ENCODE measurements around the gene HIVEP3. TPM values are rescaled to one million over a fixed set of nuclear protein-coding genes. Genes with fewer than 3 reads are reported as not detected.

The HIVEP3 gene
- total RNA-seq, 8 experiments from 2014 or later, result 3.1 to 8.0 (median 4.6) TPM

DNA sequence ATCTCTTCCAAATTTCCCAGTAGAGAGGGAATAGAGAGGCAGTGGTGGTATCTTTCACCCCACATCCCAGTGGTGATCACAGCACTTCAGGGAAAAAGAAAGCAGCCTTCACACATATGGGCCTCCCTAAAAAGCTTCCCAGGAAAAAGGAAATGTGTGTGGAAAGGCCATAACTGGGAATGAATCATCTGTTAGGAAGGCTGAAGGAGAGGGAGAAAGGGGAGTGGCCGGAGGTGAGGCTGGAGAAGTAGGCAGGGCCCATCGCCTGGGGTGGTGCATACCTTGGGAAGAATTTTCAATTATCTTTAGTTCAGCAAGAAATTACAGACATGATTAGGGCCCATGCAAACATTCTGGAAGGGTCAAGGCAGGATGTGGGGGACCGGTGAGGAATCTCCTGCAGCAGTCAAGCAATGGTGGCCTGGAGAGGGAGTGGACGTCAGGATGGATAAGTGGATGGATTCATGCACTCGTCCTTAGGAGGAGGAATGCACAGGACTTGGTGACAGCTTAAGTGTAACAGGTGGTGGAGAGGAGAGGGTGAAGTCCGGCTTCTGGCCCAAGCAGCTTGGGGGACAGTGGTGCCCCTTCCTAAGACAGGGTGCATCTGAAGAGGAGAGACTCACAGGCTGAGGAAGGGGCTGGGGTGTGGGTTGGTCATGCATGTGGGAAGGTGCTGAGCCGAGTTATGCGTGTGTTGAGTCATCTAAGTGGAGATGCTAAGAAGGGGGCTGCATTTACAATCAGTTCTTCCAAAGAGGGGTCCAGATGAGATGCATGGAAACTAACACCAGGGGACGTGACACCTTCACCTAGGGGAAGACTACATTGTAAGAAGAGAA lies 17.9 kb downstream of the HIVEP3 start:
- in situ Hi-C loops (cut with MboI; ENCODE audit: low pct_unique_long_range_greater_than_20kb in 2 of 9, low sequenced_read_pairs in 9 of 9, unreplicated experiment in 9 of 9), result no loop called here
- Histone ChIP-seq H3K27ac (no peak overlapping the region), H3K4me3 (no peak overlapping the region), H3K4me1 (replicated peaks in 1 of 2) (peaks cover 0 to 15% of the 10 kb centered on the region in 2 donors)
- ATAC-seq (replicated peaks in 6 of 8), result peak in 2 of 8 experiments; percentile 23 to 30
- WGBS, 10 experiments, result 30 to 100% (median 82%) methylated on average over 2 to 8 of the region's 9 CpGs; no CpG with 5 or more reads in 1 of the 10 experiments

DNA sequence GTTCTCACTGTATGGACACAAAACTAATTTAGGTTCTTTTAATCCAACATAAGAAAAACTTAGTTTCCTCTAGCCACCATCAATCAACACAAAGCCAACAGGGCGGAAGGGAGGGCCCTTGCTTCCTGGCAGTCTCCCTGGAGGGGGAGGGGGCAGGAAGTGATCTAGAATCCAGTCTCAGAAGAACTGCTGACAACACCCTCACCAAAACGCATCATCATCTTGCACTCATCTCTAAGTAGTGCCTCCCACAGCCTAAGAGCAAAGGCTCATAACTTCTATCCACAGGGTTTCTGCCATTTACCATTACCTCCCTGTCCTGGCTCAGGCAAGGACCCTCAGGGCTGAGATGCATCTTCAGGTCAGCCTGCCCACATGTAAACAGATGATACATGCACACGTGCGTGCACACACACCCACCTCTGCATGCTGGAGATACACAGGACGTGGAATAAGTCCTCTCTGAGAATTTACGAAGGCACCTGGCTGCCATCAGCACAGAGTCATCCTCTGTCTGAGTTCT lies 20.5 kb downstream of the HIVEP3 start:
- no peak overlapping the region for H3K4me3 ChIP-seq
- no peak overlapping the region for H3K27ac ChIP-seq
- WGBS, 10 experiments, result 53 to 88% (median 74%) methylated on average over 1 to 6 of the region's 6 CpGs; no CpG with 5 or more reads in 3 of the 10 experiments
- H3K4me1 ChIP-seq (replicated peaks in 1 of 2), result peaks cover 0 to 15% of the 10 kb centered on the region in 2 donors
- in situ Hi-C loops (cut with MboI; ENCODE audit: low pct_unique_long_range_greater_than_20kb in 2 of 9, low sequenced_read_pairs in 9 of 9, unreplicated experiment in 9 of 9), result no loop called here
- ATAC-seq (replicated peaks in 6 of 8), result peak; percentile 35 to 97 (median 88)

DNA sequence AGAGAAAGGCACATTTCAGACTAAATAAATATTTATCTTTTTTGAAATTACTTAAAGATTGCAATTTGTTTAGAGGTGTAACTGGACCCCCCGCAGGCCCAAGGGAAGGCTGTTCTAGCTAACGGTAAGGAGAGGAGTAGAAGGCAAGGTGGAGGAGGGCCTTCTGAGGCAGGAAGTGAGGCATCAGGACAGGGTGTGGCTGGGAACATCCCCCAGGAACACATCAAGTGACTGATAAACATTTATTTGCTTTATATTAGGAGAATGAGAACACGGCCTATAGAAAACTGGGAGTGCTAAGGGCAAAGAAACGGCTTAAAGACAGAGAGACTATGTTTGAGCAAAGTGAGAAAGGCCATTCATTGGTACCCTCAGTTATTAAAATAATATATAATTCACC lies 23.2 kb downstream of the HIVEP3 start:
- WGBS, 10 experiments, result 67 to 100% (median 82%) methylated on average over 1 to 4 of the region's 4 CpGs
- no peak overlapping the region for H3K4me3 ChIP-seq
- H3K4me1 ChIP-seq (replicated peaks in 1 of 2), result peaks cover 10 to 29% of the 10 kb centered on the region in 2 donors
- no peak overlapping the region for H3K27ac ChIP-seq
- ATAC-seq (replicated peaks in 6 of 8), result no peak
- in situ Hi-C loops (cut with MboI; ENCODE audit: low pct_unique_long_range_greater_than_20kb in 2 of 9, low sequenced_read_pairs in 9 of 9, unreplicated experiment in 9 of 9), result no loop called here

DNA sequence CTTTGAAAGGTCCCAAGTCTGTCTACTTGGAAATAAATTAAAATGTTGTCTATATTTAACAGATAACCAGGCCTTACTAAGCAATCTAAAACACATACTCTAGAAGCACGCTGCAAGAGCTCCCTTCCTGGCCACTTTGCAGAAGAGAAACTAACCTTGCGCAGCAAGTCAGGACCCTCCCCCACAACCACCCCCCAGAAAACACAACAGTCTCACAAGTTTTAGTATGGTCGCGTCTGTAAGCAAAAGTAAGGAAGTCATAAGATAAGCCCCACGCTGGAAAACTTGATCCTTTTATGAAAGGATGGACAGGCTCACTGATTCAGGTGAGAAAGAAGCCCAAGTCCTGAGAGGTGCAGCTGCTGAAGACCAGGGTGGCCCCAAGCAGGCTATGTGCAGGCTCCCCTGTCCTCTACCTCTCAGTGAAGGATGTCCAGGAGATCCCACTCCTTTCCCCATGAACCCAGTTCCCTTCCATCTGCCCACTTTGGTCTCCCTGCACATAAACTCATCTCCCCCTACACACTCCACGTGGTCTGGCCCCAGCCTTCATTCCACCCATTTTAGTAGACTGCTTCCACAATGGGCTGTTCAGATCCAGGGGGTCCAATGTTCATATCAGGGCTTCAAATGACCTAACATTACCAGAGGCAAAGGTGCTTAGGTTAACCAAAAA lies 23.8 kb downstream of the HIVEP3 start:
- Histone ChIP-seq H3K27ac (no peak overlapping the region), H3K4me1 (replicated peaks in 1 of 2) (peaks cover 13 to 33% of the 10 kb centered on the region in 2 donors), H3K4me3 (no peak overlapping the region)
- WGBS, 10 experiments, result 20 to 100% (median 93%) methylated on average over 1 to 6 of the region's 6 CpGs; no CpG with 5 or more reads in 1 of the 10 experiments
- in situ Hi-C loops (cut with MboI; ENCODE audit: low pct_unique_long_range_greater_than_20kb in 2 of 9, low sequenced_read_pairs in 9 of 9, unreplicated experiment in 9 of 9), result no loop called here
- ATAC-seq (replicated peaks in 6 of 8), result no peak

DNA sequence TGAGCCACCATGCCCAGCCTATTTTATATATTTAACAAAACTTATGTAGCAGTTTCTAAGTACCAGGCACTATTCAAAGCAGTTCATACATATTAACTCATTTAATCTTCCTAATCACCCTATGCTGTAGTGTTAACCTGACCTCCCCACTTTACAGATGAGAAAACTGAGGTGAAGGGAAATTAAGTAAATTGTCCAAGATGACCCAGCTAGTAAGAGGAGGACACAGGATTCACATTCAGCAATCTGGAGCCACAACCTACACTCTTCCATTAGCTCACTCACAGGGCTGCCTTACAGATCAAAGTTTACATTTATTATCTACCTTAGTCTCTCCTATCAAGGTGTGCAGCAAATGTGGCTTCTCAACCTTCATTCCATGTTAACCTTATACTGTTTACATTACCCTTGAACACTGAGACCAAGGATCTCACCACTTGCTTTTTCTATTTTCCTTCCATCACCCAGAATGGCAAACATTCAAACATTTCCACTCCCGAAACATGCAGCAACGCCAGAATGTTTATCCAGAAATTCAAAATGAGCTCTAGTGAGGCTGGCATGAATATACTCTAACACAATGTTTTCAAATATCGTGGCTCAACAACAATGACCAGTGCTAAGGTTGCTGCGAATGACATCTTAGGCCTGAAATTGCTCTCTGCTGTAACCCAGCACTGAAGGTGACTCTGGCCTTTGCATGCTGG lies 24.5 kb downstream of the HIVEP3 start:
- no peak overlapping the region for H3K27ac ChIP-seq
- WGBS, 10 experiments, result 45 to 100% (median 73%) methylated on average over 2 to 4 of the region's 4 CpGs
- no peak overlapping the region for H3K4me3 ChIP-seq
- H3K4me1 ChIP-seq (replicated peaks in 1 of 2), result peaks cover 13 to 33% of the 10 kb centered on the region in 2 donors
- ATAC-seq (replicated peaks in 6 of 8), result no peak
- in situ Hi-C loops (cut with MboI; ENCODE audit: low pct_unique_long_range_greater_than_20kb in 2 of 9, low sequenced_read_pairs in 9 of 9, unreplicated experiment in 9 of 9), result no loop called here

DNA sequence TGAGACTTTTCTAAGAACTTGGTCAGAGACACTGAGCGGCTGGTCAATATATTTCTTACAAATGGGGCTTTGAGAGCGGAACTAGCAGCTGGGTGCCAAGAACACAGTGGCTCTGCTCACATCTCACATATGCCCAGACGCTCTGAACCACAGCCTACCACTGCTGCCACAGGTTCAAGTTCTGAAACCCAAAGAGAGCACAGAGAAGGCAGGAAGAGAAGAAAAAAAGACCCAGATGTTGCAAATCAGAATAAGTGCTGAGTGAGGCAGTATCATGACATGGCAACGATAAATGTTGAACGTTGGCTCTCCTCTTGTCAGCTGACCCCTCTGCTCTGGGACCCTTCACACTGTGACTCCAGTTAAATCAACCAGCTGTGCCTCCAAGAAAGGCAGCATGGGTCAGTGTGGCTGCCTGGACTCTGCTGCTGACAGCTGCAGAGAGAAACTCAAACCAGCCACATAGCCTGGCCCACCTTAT lies 26.4 kb downstream of the HIVEP3 start:
- Histone ChIP-seq H3K4me3 (no peak overlapping the region), H3K27ac (no peak overlapping the region), H3K4me1 (replicated peaks in 1 of 2) (peaks cover 13 to 24% of the 10 kb centered on the region in 2 donors)
- peak in 4 of 8 experiments; percentile 22 to 32 (median 30) for ATAC-seq (replicated peaks in 6 of 8)
- in situ Hi-C loops (cut with MboI; ENCODE audit: low pct_unique_long_range_greater_than_20kb in 2 of 9, low sequenced_read_pairs in 9 of 9, unreplicated experiment in 9 of 9), result no loop called here
- 49 to 100% (median 64%) methylated on average over 1 to 4 of the region's 5 CpGs; no CpG with 5 or more reads in 2 of the 10 experiments for WGBS, 10 experiments

DNA sequence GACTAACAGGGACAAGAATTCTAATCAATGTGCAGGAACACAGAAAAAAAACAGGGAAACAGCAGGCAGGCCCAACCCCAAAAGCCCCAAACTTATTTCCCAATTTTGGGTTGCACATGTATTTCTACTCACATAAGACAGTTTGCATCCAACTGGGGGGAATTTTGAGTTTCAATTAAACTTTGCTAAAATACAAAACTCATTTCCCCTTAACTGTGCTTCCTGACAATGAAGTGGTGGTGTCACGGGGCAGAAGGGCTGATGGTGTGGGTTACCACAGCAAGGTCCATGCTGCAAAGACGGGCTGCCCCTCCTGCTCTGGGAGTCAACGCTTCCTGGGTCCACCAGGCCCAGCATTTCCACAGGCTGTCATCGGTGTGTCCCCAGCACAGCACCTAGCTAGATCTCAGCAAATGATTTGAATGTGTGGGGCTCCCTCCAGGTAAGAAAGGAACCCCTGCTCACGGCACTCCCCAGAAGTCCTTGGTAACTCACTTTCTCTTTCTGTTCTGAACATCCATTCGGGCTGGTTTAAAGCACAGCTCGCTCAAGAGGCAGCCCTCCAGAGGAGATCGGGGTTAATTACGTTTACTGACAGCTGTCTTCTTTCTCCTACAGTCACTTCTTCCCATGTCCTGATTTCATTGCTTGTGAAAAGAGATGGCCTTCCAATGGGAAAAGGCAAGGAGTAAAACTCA lies 27.4 kb downstream of the HIVEP3 start:
- 47 to 73% (median 64%) methylated on average over 1 to 8 of the region's 9 CpGs; no CpG with 5 or more reads in 3 of the 10 experiments for WGBS, 10 experiments
- H3K4me3 ChIP-seq, result no peak overlapping the region
- in situ Hi-C loops (cut with MboI; ENCODE audit: low pct_unique_long_range_greater_than_20kb in 2 of 9, low sequenced_read_pairs in 9 of 9, unreplicated experiment in 9 of 9), result no loop called here
- peak in 6 of 8 experiments; percentile 14 to 82 (median 40) for ATAC-seq (replicated peaks in 6 of 8)
- peaks cover 13 to 24% of the 10 kb centered on the region in 2 donors for H3K4me1 ChIP-seq (replicated peaks in 1 of 2)
- no peak overlapping the region for H3K27ac ChIP-seq

DNA sequence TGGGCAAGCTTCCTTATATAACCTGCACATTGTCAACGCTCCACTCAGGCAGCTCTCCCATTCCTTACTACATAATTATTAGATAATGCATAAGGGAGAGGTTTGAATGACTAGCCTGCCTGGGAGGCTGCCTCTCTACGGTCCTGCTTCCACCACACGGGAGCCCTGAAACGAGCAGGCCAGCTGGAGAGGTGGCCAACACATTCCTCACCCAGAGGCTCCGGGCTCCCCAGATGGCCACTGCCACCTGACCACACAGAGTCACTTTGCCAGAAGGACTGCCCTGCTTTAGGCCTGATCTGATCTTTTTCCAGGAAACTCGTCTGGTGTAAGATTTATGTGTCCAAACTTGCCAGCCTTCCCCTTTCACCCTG lies 27.9 kb downstream of the HIVEP3 start:
- 7 to 50% (median 30%) methylated on average over 1 to 6 of the region's 6 CpGs; no CpG with 5 or more reads in 3 of the 10 experiments for WGBS, 10 experiments

DNA sequence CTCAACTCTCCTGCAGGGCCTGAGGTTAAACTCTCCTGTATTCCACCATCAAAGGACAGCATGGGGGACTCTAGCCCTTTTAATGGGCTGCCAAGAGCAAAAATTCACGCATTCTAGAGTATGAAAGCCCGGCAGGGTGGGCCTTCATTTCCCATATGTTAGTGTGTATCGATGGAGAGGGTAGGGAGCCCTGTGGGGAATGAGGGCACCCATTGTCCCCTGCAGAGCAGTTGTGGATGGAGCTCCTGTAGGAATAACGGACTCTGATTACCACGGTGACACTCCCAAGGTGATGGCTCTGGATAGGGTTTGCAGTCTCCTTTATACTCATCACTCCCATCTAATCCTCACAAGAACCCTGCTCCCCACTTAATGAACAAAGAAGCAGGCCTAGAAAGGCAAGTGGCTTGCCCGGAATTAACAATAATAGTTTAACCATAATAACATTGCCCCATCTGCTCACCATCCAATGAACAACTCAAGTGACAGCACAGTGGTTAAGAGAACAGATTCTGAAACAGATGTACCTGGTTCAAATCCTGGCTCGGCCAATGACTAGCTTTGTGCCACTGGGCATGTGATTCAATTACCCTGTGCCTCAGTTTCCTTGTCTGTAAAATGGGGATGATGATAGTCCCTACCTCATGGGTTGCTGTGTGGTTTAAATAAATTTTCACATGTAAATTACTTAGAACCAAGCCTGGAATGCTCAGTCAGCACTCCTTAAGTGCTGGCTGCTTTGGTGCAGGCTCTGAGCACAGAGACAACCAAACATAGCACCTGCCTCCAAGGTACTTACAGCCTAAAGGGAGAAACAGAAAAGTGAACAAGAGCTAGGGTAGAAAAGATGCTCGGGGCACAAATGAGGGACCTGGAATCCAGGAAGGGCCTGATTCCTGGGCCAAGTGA lies 29.0 kb downstream of the HIVEP3 start:
- in situ Hi-C loops (cut with MboI; ENCODE audit: low pct_unique_long_range_greater_than_20kb in 2 of 9, low sequenced_read_pairs in 9 of 9, unreplicated experiment in 9 of 9), result no loop called here
- ATAC-seq (replicated peaks in 6 of 8), result no peak
- Histone ChIP-seq H3K4me3 (no peak overlapping the region), H3K27ac (no peak overlapping the region), H3K4me1 (replicated peaks in 1 of 2) (peaks cover 13 to 24% of the 10 kb centered on the region in 2 donors)
- 90 to 100% (median 93%) methylated on average over 1 to 8 of the region's 8 CpGs; no CpG with 5 or more reads in 2 of the 10 experiments for WGBS, 10 experiments

More for the DNA sequence above, 27.9 kb downstream of the HIVEP3 start:
- in situ Hi-C loops (cut with MboI; ENCODE audit: low pct_unique_long_range_greater_than_20kb in 2 of 9, low sequenced_read_pairs in 9 of 9, unreplicated experiment in 9 of 9), result no loop called here
- Histone ChIP-seq H3K27ac (no peak overlapping the region), H3K4me1 (replicated peaks in 1 of 2) (peaks cover 13 to 24% of the 10 kb centered on the region in 2 donors), H3K4me3 (no peak overlapping the region)
- ATAC-seq (replicated peaks in 6 of 8), result peak; percentile 52 to 83 (median 80)

DNA sequence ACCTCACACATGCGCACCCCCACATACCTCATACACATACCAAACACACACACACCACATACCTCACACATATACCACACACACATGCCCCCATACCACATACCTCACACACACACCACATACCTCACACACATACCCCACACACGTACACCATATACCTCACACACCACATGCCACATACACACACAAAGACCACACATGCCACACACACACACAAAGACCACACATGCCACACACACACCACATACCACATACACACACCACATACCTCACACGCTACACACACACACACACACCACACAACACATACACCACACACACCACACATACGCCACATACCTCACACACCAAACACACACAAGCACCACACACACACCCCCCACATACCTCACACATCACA lies 30.0 kb downstream of the HIVEP3 start:
- peaks cover 13 to 24% of the 10 kb centered on the region in 2 donors for H3K4me1 ChIP-seq (replicated peaks in 1 of 2)
- no peak for ATAC-seq (replicated peaks in 6 of 8)
- H3K4me3 ChIP-seq, result no peak overlapping the region
- 92 to 100% (median 93%) methylated on average over 1 to 3 of the region's 4 CpGs; no CpG with 5 or more reads in 4 of the 10 experiments for WGBS, 10 experiments
- H3K27ac ChIP-seq, result no peak overlapping the region
- in situ Hi-C loops (cut with MboI; ENCODE audit: low pct_unique_long_range_greater_than_20kb in 2 of 9, low sequenced_read_pairs in 9 of 9, unreplicated experiment in 9 of 9), result no loop called here

DNA sequence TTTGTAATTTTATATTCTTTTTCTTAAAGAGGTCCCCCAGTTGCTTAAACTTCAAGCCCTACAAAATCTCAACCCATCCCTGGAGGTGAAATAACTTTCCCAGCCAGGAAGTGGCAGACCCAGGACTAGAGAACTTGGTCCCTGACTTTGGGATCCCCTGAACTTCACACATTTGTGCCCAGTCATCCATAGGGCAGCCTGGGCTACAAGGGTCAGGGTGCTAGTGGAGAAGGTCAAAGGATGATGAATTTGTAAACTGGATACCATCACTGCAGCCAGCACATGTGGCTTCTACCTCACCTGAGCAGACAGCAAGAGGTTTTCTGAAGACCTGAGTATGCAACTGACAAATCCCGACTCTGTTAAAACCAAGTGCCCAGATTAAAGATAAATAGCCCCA lies 31.4 kb downstream of the HIVEP3 start:
- no peak overlapping the region for H3K27ac ChIP-seq
- H3K4me1 ChIP-seq (replicated peaks in 1 of 2), result peaks cover 19 to 31% of the 10 kb centered on the region in 2 donors
- WGBS, 10 experiments, result 83 to 100% (median 100%) methylated on average over 1 of the region's 1 CpG; no CpG with 5 or more reads in 5 of the 10 experiments
- no peak overlapping the region for H3K4me3 ChIP-seq
- ATAC-seq (replicated peaks in 6 of 8), result no peak
- in situ Hi-C loops (cut with MboI; ENCODE audit: low pct_unique_long_range_greater_than_20kb in 2 of 9, low sequenced_read_pairs in 9 of 9, unreplicated experiment in 9 of 9), result no loop called here
